Central memory CD8-positive, alpha-beta T cell (primary cell): ENCODE results near the gene BLOC1S4.
"Not testable (repeated sequence)": the region's sequence is repeated elsewhere in the genome, so short reads cannot be mapped to it uniquely, and the experiment has no call there.

Experiments
- ATAC-seq: fragments of 150-1000 bp; cut with Tn5 transposase; replicated peaks from 2 replicates; pipeline ENCODE4 v1.10.0; 2022; ENCODE audit warnings: mild to moderate bottlenecking, moderate FRiP score, moderate number of reproducible peaks; ENCODE audit not compliant: poor library complexity, severe bottlenecking; ENCODE audit errors: extremely low read depth
- DNase-seq, 2 donors: peaks; one replicate each; pipeline ENCODE4 v3.0.0; 2021; ENCODE audit warnings: low spot score in 2 of 2
- H3K27ac Mint-ChIP-seq: one replicate; pipeline ENCODE4 v1.8.0; 2022; ENCODE audit warnings: low read depth, mild to moderate bottlenecking, moderate library complexity, mixed read lengths
- H3K27me3 Mint-ChIP-seq: one replicate; pipeline ENCODE4 v1.8.0; 2022; ENCODE audit warnings: mixed read lengths
- H3K36me3 Mint-ChIP-seq: one replicate; pipeline ENCODE4 v1.8.0; 2022; ENCODE audit warnings: mild to moderate bottlenecking, moderate library complexity, mixed read lengths; ENCODE audit not compliant: insufficient read depth
- H3K4me1 Mint-ChIP-seq: one replicate; pipeline ENCODE4 v1.8.0; 2022; ENCODE audit warnings: mixed read lengths
- H3K4me3 Mint-ChIP-seq: one replicate; pipeline ENCODE4 v1.8.0; 2022; ENCODE audit warnings: mild to moderate bottlenecking, moderate library complexity, mixed read lengths
- H3K9me3 Mint-ChIP-seq: one replicate; pipeline ENCODE4 v1.8.0; 2022; ENCODE audit warnings: mixed read lengths

Gene BLOC1S4

DNA sequence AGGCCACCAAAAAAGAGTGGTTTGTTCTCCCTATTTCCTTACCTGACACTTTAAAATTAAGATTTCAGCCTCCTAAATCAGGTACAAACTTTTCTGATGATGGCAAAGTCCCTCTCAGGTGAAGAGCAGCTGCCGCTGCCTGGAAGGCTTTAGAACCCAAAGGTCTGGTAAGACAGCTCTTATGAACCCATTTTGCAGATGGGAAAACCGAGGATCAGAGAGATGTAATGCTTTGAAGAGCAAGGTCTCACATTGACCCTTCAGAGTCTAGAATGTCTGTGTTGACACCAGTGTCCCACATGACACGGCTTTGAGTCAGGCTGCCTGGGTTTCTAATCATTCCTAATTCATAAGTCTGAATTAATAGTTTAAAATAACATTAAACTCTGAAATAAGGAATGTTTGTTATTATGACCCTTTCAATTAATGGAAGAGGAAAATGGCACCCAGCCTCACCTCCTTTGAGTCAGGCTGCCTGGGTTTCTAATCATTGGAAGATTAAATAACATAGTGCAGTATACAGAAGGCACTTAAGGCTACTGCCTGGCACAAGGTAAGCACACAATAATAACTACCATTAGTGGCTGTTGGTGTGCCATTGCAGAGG, 38.6 kb downstream of the BLOC1S4 start:
- H3K36me3 Mint-ChIP-seq, result no peaks in the 10 kb centered on the region
- ATAC-seq, result no peak
- no peaks in the 10 kb centered on the region for H3K27me3 Mint-ChIP-seq

DNA sequence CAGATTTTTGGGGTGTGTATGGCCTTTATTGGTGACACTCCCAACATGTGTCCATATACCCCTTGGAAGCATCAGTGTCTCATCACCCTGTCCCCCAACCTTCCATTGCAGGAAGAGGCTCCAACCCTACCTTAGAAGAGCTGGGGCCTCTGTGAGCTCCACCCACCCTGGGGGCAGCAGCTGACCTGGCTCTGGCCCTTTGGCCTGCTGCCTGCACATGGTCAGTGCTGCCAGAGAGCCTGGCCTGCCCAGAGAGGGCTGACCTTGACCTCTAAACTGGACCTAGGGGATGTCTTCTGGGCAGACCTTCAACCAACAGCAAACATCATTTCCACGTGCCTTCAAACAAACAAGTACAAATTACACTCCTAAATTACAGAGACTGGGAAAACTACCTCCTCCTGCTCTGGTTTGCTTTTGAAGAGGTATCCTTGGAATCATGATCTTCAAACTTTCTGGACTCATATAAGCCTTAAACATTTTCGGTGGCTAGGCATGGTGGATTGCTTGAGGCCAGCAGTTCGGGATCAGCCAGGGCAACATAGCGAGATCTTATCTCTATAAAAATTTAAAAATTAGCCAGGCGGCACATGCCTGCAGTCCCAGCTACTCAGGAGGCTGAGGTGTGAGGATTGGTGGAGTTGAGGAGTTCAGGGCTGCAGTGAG, 39.2 kb downstream of the BLOC1S4 start:
- ATAC-seq, result no peak
- no peaks in the 10 kb centered on the region for H3K36me3 Mint-ChIP-seq
- no peaks in the 10 kb centered on the region for H3K9me3 Mint-ChIP-seq

More for the DNA sequence above, 38.6 kb downstream of the BLOC1S4 start:
- no peaks in the 10 kb centered on the region for H3K9me3 Mint-ChIP-seq
- DNase-seq, result no peak
- H3K4me3 Mint-ChIP-seq, result no peak overlapping the region
- H3K4me1 Mint-ChIP-seq, result peaks cover 6% of the 10 kb centered on the region
- no peak overlapping the region for H3K27ac Mint-ChIP-seq

DNA sequence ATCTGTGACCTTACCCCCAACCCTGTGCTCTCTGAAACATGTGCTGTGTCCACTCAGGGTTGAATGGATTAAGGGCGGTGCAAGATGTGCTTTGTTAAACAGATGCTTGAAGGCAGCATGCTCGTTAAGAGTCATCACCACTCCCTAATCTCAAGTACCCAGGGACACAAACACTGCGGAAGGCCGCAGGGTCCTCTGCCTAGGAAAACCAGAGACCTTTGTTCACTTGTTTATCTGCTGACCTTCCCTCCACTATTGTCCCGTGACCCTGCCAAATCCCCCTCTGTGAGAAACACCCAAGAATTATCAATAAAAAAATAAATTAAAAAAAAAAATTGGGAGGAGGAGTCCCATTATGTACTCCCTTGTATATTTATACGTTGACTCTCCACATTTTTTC, 40.4 kb downstream of the BLOC1S4 start:
- Mint-ChIP-seq H3K27me3 (peaks cover 10% of the 10 kb centered on the region), H3K4me1 (peaks cover 12% of the 10 kb centered on the region)
- not testable (repeated sequence) for DNase-seq, H3K4me3 Mint-ChIP-seq, H3K27ac Mint-ChIP-seq, H3K9me3 Mint-ChIP-seq, H3K36me3 Mint-ChIP-seq, ATAC-seq

More for the DNA sequence above, 39.2 kb downstream of the BLOC1S4 start:
- Mint-ChIP-seq H3K27ac (no peak overlapping the region), H3K4me1 (peaks cover 6% of the 10 kb centered on the region), H3K4me3 (no peak overlapping the region), H3K27me3 (no peaks in the 10 kb centered on the region)
- no peak for DNase-seq

DNA sequence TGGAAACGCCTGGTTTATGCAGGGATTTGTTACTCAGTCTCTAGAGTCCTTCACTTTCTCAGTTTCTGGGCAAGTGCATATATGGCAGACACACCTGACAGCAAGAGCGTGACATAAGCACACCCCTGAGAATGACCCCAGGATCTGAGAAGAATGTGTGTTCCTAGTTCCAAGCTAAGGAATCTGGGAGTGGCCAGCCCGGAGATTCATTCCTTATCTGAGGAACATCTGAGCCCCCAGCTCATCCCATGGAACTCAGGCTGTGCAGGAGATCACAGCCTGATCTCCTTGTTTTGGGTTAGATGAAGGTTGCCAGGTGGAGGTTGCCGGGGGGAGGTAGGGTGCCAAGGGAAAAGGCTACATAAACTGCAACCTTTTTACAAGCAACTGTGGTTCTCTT, 42.8 kb downstream of the BLOC1S4 start:
- peaks cover 5% of the 10 kb centered on the region for H3K4me1 Mint-ChIP-seq
- H3K4me3 Mint-ChIP-seq, result no peak overlapping the region
- H3K27ac Mint-ChIP-seq, result no peak overlapping the region
- H3K36me3 Mint-ChIP-seq, result no peaks in the 10 kb centered on the region
- H3K9me3 Mint-ChIP-seq, result no peaks in the 10 kb centered on the region
- ATAC-seq (no peak), DNase-seq (no peak)
- peaks cover 11% of the 10 kb centered on the region for H3K27me3 Mint-ChIP-seq

DNA sequence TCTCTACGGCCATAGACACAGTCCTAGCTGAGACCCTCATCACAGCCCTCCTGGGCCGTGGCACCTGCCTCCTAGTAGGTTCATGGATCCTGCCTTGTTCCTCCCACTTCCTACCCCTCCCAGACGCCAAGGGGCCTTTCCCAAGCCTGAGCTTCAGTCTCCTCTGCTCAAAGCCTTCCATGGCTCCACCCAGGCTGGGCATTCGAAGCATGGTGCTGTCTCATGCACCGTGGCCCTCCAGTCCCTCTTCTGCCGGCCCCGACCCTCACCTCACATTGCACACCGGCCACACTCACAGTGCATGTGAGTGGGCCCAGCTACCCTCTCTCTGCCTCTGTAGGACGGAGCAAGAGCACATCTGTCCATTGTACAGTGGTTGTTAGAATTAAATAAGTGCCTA, 44.9 kb downstream of the BLOC1S4 start:
- Mint-ChIP-seq H3K27me3 (peaks cover 11% of the 10 kb centered on the region), H3K36me3 (no peaks in the 10 kb centered on the region), H3K4me3 (no peak overlapping the region), H3K9me3 (no peaks in the 10 kb centered on the region), H3K27ac (no peak overlapping the region), H3K4me1 (peaks cover 5% of the 10 kb centered on the region)
- DNase-seq (no peak), ATAC-seq (no peak)

DNA sequence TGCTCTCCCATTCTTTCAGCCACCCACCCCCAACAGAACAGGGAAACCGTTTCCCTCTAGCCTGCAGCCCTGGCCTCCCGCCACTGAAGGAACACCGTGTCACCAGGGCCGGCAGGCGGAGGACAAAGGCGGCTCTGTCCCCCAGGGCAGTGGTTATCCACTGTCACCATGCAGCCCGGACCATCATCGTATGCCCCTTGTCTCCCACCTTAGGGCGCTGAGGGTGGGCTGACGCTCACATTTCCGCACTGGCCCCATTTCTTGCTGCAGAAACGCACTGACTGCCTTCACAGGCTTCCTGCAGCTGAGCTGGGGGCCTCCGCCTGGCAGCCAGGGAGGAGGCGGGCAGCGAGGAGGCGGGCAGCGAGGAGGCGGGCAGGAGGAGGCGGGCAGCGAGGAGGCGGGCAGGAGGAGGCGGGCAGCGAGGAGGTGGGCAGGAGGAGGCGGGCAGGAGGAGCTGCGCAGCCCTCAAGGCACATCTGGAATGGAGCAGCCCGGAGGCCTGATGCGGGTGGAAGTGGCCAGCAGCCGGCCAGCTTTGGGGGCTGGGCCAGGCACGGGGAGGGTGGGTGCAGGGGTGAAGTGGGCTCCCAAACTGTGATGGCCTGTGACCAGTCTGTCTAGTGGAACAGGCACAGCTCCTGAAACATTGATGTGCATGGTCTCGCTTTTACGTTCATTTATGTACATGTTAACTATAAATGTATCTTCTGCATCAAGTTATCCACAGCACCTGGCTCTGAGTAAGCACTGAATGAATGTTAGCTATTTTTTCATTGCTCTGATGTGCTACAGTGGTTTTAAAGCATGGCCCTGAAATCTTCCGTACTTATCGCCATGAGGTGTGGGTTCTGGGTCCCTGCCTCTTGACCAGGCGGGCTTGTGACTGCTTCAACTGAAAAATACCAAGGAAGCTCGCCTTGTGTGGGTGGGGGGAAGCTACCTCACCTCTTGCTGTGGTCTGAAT, 46.0 kb downstream of the BLOC1S4 start:
- H3K9me3 Mint-ChIP-seq, result no peaks in the 10 kb centered on the region
- H3K27me3 Mint-ChIP-seq, result peaks cover 11% of the 10 kb centered on the region

DNA sequence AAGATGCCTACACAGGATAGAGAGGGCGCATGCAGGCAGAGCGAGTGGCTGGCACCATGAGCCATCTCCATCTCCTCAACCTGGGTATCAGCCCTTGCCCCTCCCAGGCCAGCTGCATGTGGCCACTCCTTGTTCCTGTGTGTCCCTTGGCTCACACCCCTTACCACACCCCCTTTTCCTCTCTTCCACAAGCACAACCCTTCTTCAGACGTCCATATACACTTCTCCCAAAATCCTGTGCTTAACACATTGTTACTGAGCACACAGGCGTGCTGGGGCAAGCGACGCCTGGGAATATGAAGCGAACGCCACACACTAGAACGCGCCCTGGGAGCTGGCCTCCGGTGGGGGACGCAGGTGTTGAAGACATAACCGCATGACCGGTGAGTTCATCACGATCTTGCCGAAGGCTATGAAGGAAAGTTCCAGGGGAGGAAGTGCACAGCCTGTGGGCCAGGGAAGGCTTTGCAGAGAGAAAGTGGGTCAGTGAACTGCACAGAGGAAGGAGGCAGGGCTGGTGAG, 47.4 kb downstream of the BLOC1S4 start:
- DNase-seq, result no peak
- no peak overlapping the region for H3K4me3 Mint-ChIP-seq
- H3K9me3 Mint-ChIP-seq, result no peaks in the 10 kb centered on the region
- peaks cover 11% of the 10 kb centered on the region for H3K27me3 Mint-ChIP-seq
- H3K36me3 Mint-ChIP-seq, result no peaks in the 10 kb centered on the region
- ATAC-seq, result no peak
- no peak overlapping the region for H3K27ac Mint-ChIP-seq
- peaks cover 5% of the 10 kb centered on the region for H3K4me1 Mint-ChIP-seq

More for the DNA sequence above, 46.0 kb downstream of the BLOC1S4 start:
- no peak for ATAC-seq
- no peak overlapping the region for H3K4me3 Mint-ChIP-seq
- DNase-seq, result no peak
- H3K4me1 Mint-ChIP-seq, result peaks cover 5% of the 10 kb centered on the region
- H3K27ac Mint-ChIP-seq, result no peak overlapping the region
- H3K36me3 Mint-ChIP-seq, result no peaks in the 10 kb centered on the region

DNA sequence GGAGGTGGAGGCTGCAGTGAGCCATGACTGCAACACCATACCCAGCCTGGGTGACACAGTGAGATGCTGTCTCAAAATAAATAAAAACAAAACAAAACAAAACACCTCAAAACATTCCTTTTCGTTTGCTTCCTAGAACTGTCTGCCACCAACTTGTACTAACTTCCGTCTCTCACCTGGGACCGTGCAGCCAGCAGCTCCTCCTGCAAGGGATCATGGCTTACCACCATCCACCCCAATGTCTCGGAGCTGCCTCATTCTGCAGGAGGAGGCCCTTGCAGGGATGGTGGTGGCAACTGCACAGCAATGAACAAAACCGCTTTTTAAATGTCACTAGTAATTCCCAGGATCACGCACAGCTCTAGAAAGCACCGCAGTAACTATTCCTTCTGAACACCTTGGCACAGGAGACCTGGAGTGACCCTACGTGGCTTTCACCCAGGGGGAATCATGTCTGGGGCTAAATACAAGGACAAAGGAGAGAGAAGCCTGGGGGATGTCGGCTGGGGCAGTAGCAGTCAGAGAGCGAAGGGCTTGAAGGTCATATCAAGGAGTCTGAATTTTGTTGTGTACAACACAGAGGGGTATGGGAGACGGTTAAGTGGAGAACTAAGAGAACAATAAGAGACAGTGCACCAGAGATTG, 49.1 kb downstream of the BLOC1S4 start:
- no peak overlapping the region for H3K4me3 Mint-ChIP-seq
- no peak overlapping the region for H3K27ac Mint-ChIP-seq
- DNase-seq, result no peak
- no peaks in the 10 kb centered on the region for H3K9me3 Mint-ChIP-seq
- H3K4me1 Mint-ChIP-seq, result peaks cover 5% of the 10 kb centered on the region
- H3K36me3 Mint-ChIP-seq, result no peaks in the 10 kb centered on the region
- H3K27me3 Mint-ChIP-seq, result peaks cover 11% of the 10 kb centered on the region
- no peak for ATAC-seq

DNA sequence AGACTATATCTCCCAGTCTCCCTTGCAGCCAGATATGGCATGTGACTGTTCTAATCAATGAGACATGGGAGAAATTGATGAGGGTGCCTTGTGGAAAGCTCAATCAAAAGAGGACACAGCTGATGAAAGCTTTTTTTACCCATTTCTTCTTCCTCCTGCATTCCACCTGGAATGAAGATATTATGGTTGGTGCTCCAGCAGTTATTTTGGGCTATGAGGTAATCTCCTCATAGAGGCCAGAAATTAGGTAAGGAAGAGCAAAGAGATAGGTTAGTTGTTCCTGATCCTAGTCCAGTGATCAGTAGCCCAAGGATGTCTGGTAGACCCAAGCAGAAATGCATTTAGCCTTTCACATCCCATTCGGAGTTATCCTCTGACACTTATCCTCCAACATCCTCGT, 49.7 kb downstream of the BLOC1S4 start:
- H3K4me1 Mint-ChIP-seq, result peaks cover 5% of the 10 kb centered on the region
- DNase-seq (no peak), ATAC-seq (no peak)
- no peak overlapping the region for H3K4me3 Mint-ChIP-seq
- no peaks in the 10 kb centered on the region for H3K36me3 Mint-ChIP-seq
- peaks cover 7% of the 10 kb centered on the region for H3K27me3 Mint-ChIP-seq
- H3K27ac Mint-ChIP-seq, result no peak overlapping the region
- no peaks in the 10 kb centered on the region for H3K9me3 Mint-ChIP-seq
